Muscle of arm (tissue), 12 donors: Measurements from ENCODE around the gene TSEN2. TPM values are rescaled to one million over a fixed set of nuclear protein-coding genes. Genes with fewer than 3 reads are reported as not detected.

ENCODE experiments used
- polyA plus RNA-seq, 12 donors: library from polyadenylated mRNA; unstranded; fragments of 120-200 nt; gene quantifications; one replicate each; pipeline ENCODE4 v1.2.1, GENCODE V29; 2013; ENCODE audit not compliant: insufficient read length in 12 of 12

TSEN2 gene
- polyA plus RNA-seq, 12 donors, result 8.2 to 21.3 (median 11.2) TPM; not detected in 2

Other genes with a start within 250 kb of the TSEN2 start
- gene PPARG, start 195.4 kb upstream of the TSEN2 start, polyA plus RNA-seq, result 10 to 100 TPM in 3 of 12 donors, 1 to 10 TPM in 8, not detected in 1; 2.6 to 20.3 (median 4.5) TPM
- 1 to 10 TPM in 4 of 12 donors, under 1 TPM in 6, not detected in 2; 0.39 to 1.3 (median 0.62) TPM for gene MKRN2OS, start 61.0 kb downstream of the TSEN2 start, polyA plus RNA-seq
- 10 to 100 TPM in 11 of 12 donors, not detected in 1; 24.4 to 33.7 (median 26.8) TPM for gene MKRN2, start 72.6 kb downstream of the TSEN2 start, polyA plus RNA-seq
- gene RAF1, start 179.6 kb downstream of the TSEN2 start, polyA plus RNA-seq, result 100 to 1,000 TPM in 6 of 12 donors, 10 to 100 TPM in 5, not detected in 1; 75.4 to 129 (median 107) TPM